ENCODE results near the gene EXOC3.

Gene EXOC3

DNA sequence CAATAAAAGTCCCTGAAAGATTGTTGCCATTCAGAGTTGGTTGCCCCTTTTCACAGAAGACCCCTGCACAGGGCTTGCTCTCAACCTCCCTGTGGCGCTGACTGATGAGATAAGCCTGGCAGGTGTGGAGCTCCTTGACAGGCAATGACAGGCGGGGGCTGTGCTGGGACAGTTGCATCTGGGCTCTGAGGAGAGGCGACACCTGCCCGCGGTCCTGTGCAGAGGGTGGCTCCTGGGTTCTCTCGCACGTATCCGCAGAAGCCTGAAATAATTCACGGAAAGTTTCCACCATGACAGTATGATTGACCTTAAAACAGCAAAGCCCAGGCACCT lies 19.8 kb upstream of the EXOC3 start:
- H3K4me2 ChIP-seq (ENCODE audit: low read depth, low read length, poor library complexity, severe bottlenecking), result no peak overlapping the region
- TF ChIP-seq, protein P1, sequence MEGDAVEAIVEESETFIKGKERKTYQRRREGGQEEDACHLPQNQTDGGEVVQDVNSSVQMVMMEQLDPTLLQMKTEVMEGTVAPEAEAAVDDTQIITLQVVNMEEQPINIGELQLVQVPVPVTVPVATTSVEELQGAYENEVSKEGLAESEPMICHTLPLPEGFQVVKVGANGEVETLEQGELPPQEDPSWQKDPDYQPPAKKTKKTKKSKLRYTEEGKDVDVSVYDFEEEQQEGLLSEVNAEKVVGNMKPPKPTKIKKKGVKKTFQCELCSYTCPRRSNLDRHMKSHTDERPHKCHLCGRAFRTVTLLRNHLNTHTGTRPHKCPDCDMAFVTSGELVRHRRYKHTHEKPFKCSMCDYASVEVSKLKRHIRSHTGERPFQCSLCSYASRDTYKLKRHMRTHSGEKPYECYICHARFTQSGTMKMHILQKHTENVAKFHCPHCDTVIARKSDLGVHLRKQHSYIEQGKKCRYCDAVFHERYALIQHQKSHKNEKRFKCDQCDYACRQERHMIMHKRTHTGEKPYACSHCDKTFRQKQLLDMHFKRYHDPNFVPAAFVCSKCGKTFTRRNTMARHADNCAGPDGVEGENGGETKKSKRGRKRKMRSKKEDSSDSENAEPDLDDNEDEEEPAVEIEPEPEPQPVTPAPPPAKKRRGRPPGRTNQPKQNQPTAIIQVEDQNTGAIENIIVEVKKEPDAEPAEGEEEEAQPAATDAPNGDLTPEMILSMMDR (conservative IDR thresholded peaks at IDR 0.05; ENCODE audit: low read length), result no peak
- TF ChIP-seq EZH2phosphoT487 (IDR thresholded peaks at IDR 0.05; ENCODE audit: borderline replicate concordance), result no peak

GRCh38 chr5:423626-424261 lies 19.2 kb upstream of the EXOC3 start:
- Histone ChIP-seq H2AFZ (ENCODE audit: low read length) (no peak overlapping the region), H3K4me2 (ENCODE audit: low read depth, low read length, poor library complexity, severe bottlenecking) (no peak overlapping the region), H3K9me3 (ENCODE audit: insufficient read depth, low read depth, low read length) (no peaks in the 10 kb centered on the region), H4K20me1 (ENCODE audit: insufficient read depth, low read length, poor library complexity, severe bottlenecking) (no peaks in the 10 kb centered on the region), H3K27me3 (ENCODE audit: insufficient read depth, low read length, poor library complexity, severe bottlenecking) (no peaks in the 10 kb centered on the region), H3K9me2 (replicated peaks; ENCODE audit: low read depth, low read length) (no peaks in the 10 kb centered on the region), H3K4me3 (ENCODE audit: low read length, poor library complexity, severe bottlenecking) (no peak overlapping the region), H3F3A (ENCODE audit: low read depth) (no peaks in the 10 kb centered on the region), H3K36me3 (ENCODE audit: insufficient read depth, low read length) (no peaks in the 10 kb centered on the region), H3K79me2 (ENCODE audit: insufficient read depth, low read length) (no peaks in the 10 kb centered on the region), H3K9ac (ENCODE audit: low read depth, low read length, poor library complexity, severe bottlenecking) (no peak overlapping the region), H3K4me1 (ENCODE audit: insufficient read depth, low read length, poor library complexity, severe bottlenecking) (peaks cover 27% of the 10 kb centered on the region)
- TF ChIP-seq, protein P1 (conservative IDR thresholded peaks at IDR 0.05; ENCODE audit: low read length), result no peak
- no peak for TF ChIP-seq EZH2phosphoT487 (IDR thresholded peaks at IDR 0.05; ENCODE audit: borderline replicate concordance)

More for the DNA sequence above, 19.8 kb upstream of the EXOC3 start:
- Histone ChIP-seq H4K20me1 (ENCODE audit: insufficient read depth, low read length, poor library complexity, severe bottlenecking) (no peaks in the 10 kb centered on the region), H3K27me3 (ENCODE audit: insufficient read depth, low read length, poor library complexity, severe bottlenecking) (no peaks in the 10 kb centered on the region), H3K4me1 (ENCODE audit: insufficient read depth, low read length, poor library complexity, severe bottlenecking) (peaks cover 32% of the 10 kb centered on the region), H3K9me3 (ENCODE audit: insufficient read depth, low read depth, low read length) (no peaks in the 10 kb centered on the region), H3K36me3 (ENCODE audit: insufficient read depth, low read length) (no peaks in the 10 kb centered on the region), H2AFZ (ENCODE audit: low read length) (no peak overlapping the region), H3K79me2 (ENCODE audit: insufficient read depth, low read length) (no peaks in the 10 kb centered on the region), H3K4me3 (ENCODE audit: low read length, poor library complexity, severe bottlenecking) (no peak overlapping the region), H3F3A (ENCODE audit: low read depth) (no peaks in the 10 kb centered on the region), H3K9me2 (replicated peaks; ENCODE audit: low read depth, low read length) (no peaks in the 10 kb centered on the region), H3K9ac (ENCODE audit: low read depth, low read length, poor library complexity, severe bottlenecking) (no peak overlapping the region)

GRCh38 chr5:424301-425110 lies 18.5 kb upstream of the EXOC3 start:
- Histone ChIP-seq H3K9ac (ENCODE audit: low read depth, low read length, poor library complexity, severe bottlenecking) (peak overlapping the region; percentile 67), H3K4me3 (ENCODE audit: low read length, poor library complexity, severe bottlenecking) (no peak overlapping the region), H3K36me3 (ENCODE audit: insufficient read depth, low read length) (no peaks in the 10 kb centered on the region), H3K27me3 (ENCODE audit: insufficient read depth, low read length, poor library complexity, severe bottlenecking) (no peaks in the 10 kb centered on the region), H3K4me2 (ENCODE audit: low read depth, low read length, poor library complexity, severe bottlenecking) (peak overlapping the region; percentile 10), H2AFZ (ENCODE audit: low read length) (no peak overlapping the region), H4K20me1 (ENCODE audit: insufficient read depth, low read length, poor library complexity, severe bottlenecking) (no peaks in the 10 kb centered on the region), H3K79me2 (ENCODE audit: insufficient read depth, low read length) (no peaks in the 10 kb centered on the region), H3K4me1 (ENCODE audit: insufficient read depth, low read length, poor library complexity, severe bottlenecking) (peaks cover 25% of the 10 kb centered on the region), H3K9me3 (ENCODE audit: insufficient read depth, low read depth, low read length) (no peaks in the 10 kb centered on the region), H3F3A (ENCODE audit: low read depth) (no peaks in the 10 kb centered on the region), H3K9me2 (replicated peaks; ENCODE audit: low read depth, low read length) (no peaks in the 10 kb centered on the region)
- TF ChIP-seq, protein P1 (conservative IDR thresholded peaks at IDR 0.05; ENCODE audit: low read length), result no peak
- no peak for TF ChIP-seq EZH2phosphoT487 (IDR thresholded peaks at IDR 0.05; ENCODE audit: borderline replicate concordance)
